NK-92 (cell line): ENCODE data around the gene HBA2.
"Not testable (repeated sequence)": the region's sequence is repeated elsewhere in the genome, so short reads cannot be mapped to it uniquely, and the experiment has no call there.

Experiments used
- DNase-seq: peaks from one replicate; lab custom pipeline; 2025; ENCODE audit not compliant: unreplicated experiment; lab: John Stamatoyannopoulos, UW

The HBA2 gene

GRCh38 chr16:191831-192230 lies 19.2 kb downstream of the HBA2 start:
- DNase-seq, result no peak

GRCh38 chr16:192686-193085 lies 20.0 kb downstream of the HBA2 start:
- DNase-seq, result no peak

GRCh38 chr16:193441-193840 lies 20.8 kb downstream of the HBA2 start:
- DNase-seq, result no peak

GRCh38 chr16:194516-194915 lies 21.8 kb downstream of the HBA2 start:
- no peak for DNase-seq

GRCh38 chr16:200388-200787 lies 27.7 kb downstream of the HBA2 start:
- DNase-seq, result no peak

GRCh38 chr16:203246-203645 lies 30.6 kb downstream of the HBA2 start:
- no peak for DNase-seq

GRCh38 chr16:204046-204445 lies 31.4 kb downstream of the HBA2 start:
- not testable (repeated sequence) for DNase-seq

GRCh38 chr16:209359-209758 lies 36.7 kb downstream of the HBA2 start:
- not testable (repeated sequence) for DNase-seq

- DNase-seq, result not testable (repeated sequence)
These were observed 39.0 kb downstream of the HBA2 start for GRCh38 chr16:211631-212180.

- no peak for DNase-seq
These were observed 40.3 kb downstream of the HBA2 start for GRCh38 chr16:212999-213398.

GRCh38 chr16:220021-220420 lies 47.3 kb downstream of the HBA2 start:
- no peak for DNase-seq
